K562 (cell line): Measurements from ENCODE around the gene TEX22. TPM values are rescaled to one million over a fixed set of nuclear protein-coding genes. Genes with fewer than 3 reads are reported as not detected.

Experiments
- ATAC-seq: fragments of 200-7000 bp; cut with Tn5 transposase; 3 replicates; pipeline ENCODE4 v1.9.1; 2020; ENCODE audit warnings: moderate library complexity
- BruUV-seq: library from RNA; stranded (reverse); fragments of 400-500 nt; replicated peaks from 2 replicates; lab custom pipeline; 2021; lab: Mats Ljungman, UMichigan
- CTCF ChIA-PET: fragments of 300-600 bp; formaldehyde crosslinking; extraction: SDS; loops from one replicate; lab custom pipeline; 2021; ENCODE audit warnings: low intra/inter-chr PET ratio; lab: Yijun Ruan, JAX
- POLR2A ChIA-PET: fragments of 300-600, 350-650 bp; sonication (Branson Sonifier 250); formaldehyde crosslinking; extraction: SDS; loops from one replicate; lab custom pipeline; 2021; ENCODE audit warnings: antibody characterized with exemption, inconsistent platforms; lab: Yijun Ruan, JAX
- DNase-seq, 4 experiments: peaks; one replicate each; pipeline versions ENCODE4 v3.0.0 to v3.0.0-alpha.2; 2011 to 2018; ENCODE audit warnings: low spot score in 3 of 4, mixed read lengths in 3 of 4; ENCODE audit errors: extremely low read depth in 1 of 4
- FAIRE-seq: peaks from 2 replicates; lab custom pipeline; 2011; peaks lifted over from hg19 to GRCh38; lab: Jason Lieb, UNC
- H2AFZ ChIP-seq: 2 replicates; pipeline ENCODE4 v1.6.0; 2011; ENCODE audit warnings: low read depth, low read length, control low read depth, inconsistent platforms
- H3K27ac ChIP-seq: fragments of 200-600 bp; 3 replicates; pipeline ENCODE4 v1.8.0; 2011; ENCODE audit warnings: low read depth, mild to moderate bottlenecking, control low read depth, inconsistent platforms, low read length, moderate library complexity, mixed read lengths; ENCODE audit errors: extremely low read depth
- H3K27me3 ChIP-seq, 2 experiments: fragments of 300-600 bp in 1 of 2; 2 replicates in 1 of 2; 3 replicates in 1 of 2; pipeline versions ENCODE4 v1.6.0 to v1.8.0; 2011; ENCODE audit warnings: inconsistent platforms in 2 of 2, low read length in 2 of 2, mild to moderate bottlenecking in 1 of 2, mixed read lengths in 1 of 2, moderate library complexity in 1 of 2; ENCODE audit not compliant: control insufficient read depth in 2 of 2, insufficient read depth in 2 of 2
- H3K36me3 ChIP-seq: fragments of 300-600 bp; 3 replicates; pipeline ENCODE4 v1.8.0; 2011; ENCODE audit warnings: mild to moderate bottlenecking, low read length, inconsistent platforms; ENCODE audit not compliant: control insufficient read depth, insufficient read depth
- H3K4me1 ChIP-seq, 2 experiments: fragments of 200-600 bp in 1 of 2; replicated peaks in 1 of 2; 2 replicates in 1 of 2; 3 replicates in 1 of 2; pipeline versions ENCODE4 v1.5.1 to v1.8.0; 2011; ENCODE audit warnings: inconsistent platforms in 2 of 2, low read length in 2 of 2, mild to moderate bottlenecking in 1 of 2, mixed read lengths in 1 of 2, moderate library complexity in 1 of 2; ENCODE audit not compliant: control insufficient read depth in 2 of 2, insufficient read depth in 2 of 2
- H3K4me2 ChIP-seq: 2 replicates; pipeline ENCODE4 v1.6.1; 2011; ENCODE audit warnings: low read length, control low read depth, inconsistent platforms, mixed read lengths; ENCODE audit not compliant: insufficient read depth
- H3K4me3 ChIP-seq: fragments of 200-600 bp; sonication (generic), shearing (Covaris generic); 2 replicates; pipeline ENCODE4 v1.5.1; 2016; ENCODE audit warnings: control low read depth, inconsistent platforms
- H3K79me2 ChIP-seq: fragments of 200-600 bp; 3 replicates; pipeline ENCODE4 v1.8.0; 2011; ENCODE audit warnings: low read length, inconsistent platforms; ENCODE audit not compliant: control insufficient read depth, insufficient read depth
- H3K9ac ChIP-seq, 2 experiments: 2 replicates each; pipeline versions ENCODE4 v1.6.0 to v1.6.1; 2011; ENCODE audit warnings: low read depth in 2 of 2, low read length in 2 of 2, control low read depth in 1 of 2, inconsistent platforms in 1 of 2, mild to moderate bottlenecking in 1 of 2, mixed read lengths in 1 of 2; ENCODE audit not compliant: insufficient read depth in 1 of 2
- H3K9me1 ChIP-seq: one replicate; pipeline ENCODE4 v1.6.0; 2011; ENCODE audit warnings: inconsistent platforms, mild to moderate bottlenecking, low read length, moderate library complexity; ENCODE audit not compliant: control insufficient read depth, insufficient read depth
- H3K9me3 ChIP-seq: replicated peaks from 2 replicates; pipeline ENCODE4 v1.5.1; 2011; ENCODE audit warnings: low read depth, low read length, inconsistent platforms; ENCODE audit not compliant: control insufficient read depth, insufficient read depth
- H4K20me1 ChIP-seq: replicated peaks from 2 replicates; pipeline ENCODE4 v1.6.1; 2011; ENCODE audit warnings: low read length, inconsistent platforms, mixed read lengths; ENCODE audit not compliant: control insufficient read depth, insufficient read depth
- BCLAF1 ChIP-seq, 2 experiments: fragments of 450-650 bp in 1 of 2; IDR thresholded peaks; 2 replicates each; pipeline ENCODE4 v1.6.1; 2011 to 2017; ENCODE audit warnings: low read depth in 2 of 2, antibody characterized with exemption in 1 of 2, borderline replicate concordance in 1 of 2, low read length in 1 of 2, mild to moderate bottlenecking in 1 of 2, mixed read lengths in 1 of 2; ENCODE audit not compliant: control insufficient read depth in 1 of 2
- BDP1 ChIP-seq: IDR thresholded peaks from 3 replicates; pipeline ENCODE4 v1.6.1; 2011; ENCODE audit not compliant: insufficient read length, insufficient read depth
- E2F8 ChIP-seq: fragments of 450-650 bp; IDR thresholded peaks from 2 replicates; pipeline ENCODE4 v1.7.1; 2018; ENCODE audit warnings: mild to moderate bottlenecking, low read depth; ENCODE audit not compliant: partially characterized antibody
- GMEB1 ChIP-seq: fragments of 250-450 bp; sonication (Bioruptor Pico); IDR thresholded peaks from 2 replicates; pipeline ENCODE4 v1.4.0; 2020; ENCODE audit warnings: mild to moderate bottlenecking
- GTF2E2 ChIP-seq: fragments of 200-800 bp; sonication (Bioruptor generic); IDR thresholded peaks from 2 replicates; pipeline ENCODE4 v1.6.1; 2016; ENCODE audit warnings: missing genetic modification characterization, missing compliant biosample characterization
- MBD2 ChIP-seq: sonication (generic); IDR thresholded peaks from 2 replicates; pipeline ENCODE4 v1.6.1; 2016; ENCODE audit warnings: low read depth, borderline replicate concordance
- PML ChIP-seq: IDR thresholded peaks from 2 replicates; pipeline ENCODE4 v1.6.1; 2012; ENCODE audit warnings: low read length, inconsistent platforms
- ZC3H4 ChIP-seq: sonication (generic); formaldehyde crosslinking; IDR thresholded peaks from 2 replicates; pipeline ENCODE4 v1.9.0; 2021; ENCODE audit warnings: missing genetic modification reagents, borderline replicate concordance
- ZFPM2 ChIP-seq: fragments of 250-450 bp; sonication (Bioruptor Pico); IDR thresholded peaks from 2 replicates; pipeline ENCODE4 v1.5.1; 2022; ENCODE audit warnings: mild to moderate bottlenecking
- WGBS: fragments of 100-300 bp; shearing (Covaris generic); methylation state at CpG from one replicate; pipeline ENCODE4 v1.1.6; 2016; ENCODE audit warnings: low coverage, mixed read lengths; ENCODE audit not compliant: insufficient coverage; ENCODE audit errors: missing lambda C conversion rate; 5-methylcytosine and 5-hydroxymethylcytosine counted together
- in situ Hi-C: fragments of 300-500 bp; cut with MboI; formaldehyde crosslinking; loops from 4 replicates; pipeline ENCODE4 v1.15.0; 2018; ENCODE audit warnings: inconsistent platforms, mixed read lengths
- intact Hi-C: fragments of 100-400 bp; cut with micrococcal nuclease; formaldehyde crosslinking; loops from 2 replicates; pipeline ENCODE4 v1.14.2; 2022
- polyA plus RNA-seq, 8 experiments: library from polyadenylated mRNA; depleted of rRNA in 4 of 8; stranded (reverse) in 5 of 8; unstranded in 3 of 8; fragments of >200 nt; fragmentation: Nextera tagmentation in 2 of 8; fragmentation: Illumina TruSeq in 1 of 8; extraction: Ambion mirVana in 2 of 8; extraction: Trizol in 1 of 8; gene quantifications; 2 replicates each; pipeline versions ENCODE4 v1.2.1 to v1.2.3, GENCODE V29; 2011 to 2014; ENCODE audit warnings: inconsistent platforms in 1 of 8, missing spikeins in 1 of 8
- total RNA-seq, 7 experiments: library from RNA; depleted of rRNA in 6 of 7; stranded (reverse); fragments of >200 nt in 6 of 7; fragmentation: Illumina TruSeq in 2 of 7; extraction: Trizol in 2 of 7; gene quantifications; 2 replicates each; pipeline versions ENCODE4 v1.2.1 to v1.2.3, GENCODE V29; 2011 to 2021; ENCODE audit warnings: low replicate concordance in 1 of 7
- TF ChIP-seq, protein P1 (sequence below): fragments of 450-650 bp; conservative IDR thresholded peaks from 2 replicates; pipeline ENCODE4 v1.6.1; 2016; ENCODE audit warnings: missing genetic modification characterization, low read depth, mild to moderate bottlenecking, missing compliant biosample characterization, moderate library complexity
- TF ChIP-seq, protein P2 (sequence below): fragments of 250-450 bp; sonication (Bioruptor Pico); IDR thresholded peaks from 2 replicates; pipeline ENCODE4 v1.8.0; 2021; ENCODE audit warnings: borderline replicate concordance, mild to moderate bottlenecking, moderate library complexity; ENCODE audit not compliant: poor library complexity, severe bottlenecking

TEX22 gene
- total and polyA plus RNA-seq, 9 of the 15 experiments (the other 6 are each of a cell fraction or from before 2014, with no cell fraction given) = 0.04 to 1.7 (median 0.23) TPM; not detected in 2

DNA sequence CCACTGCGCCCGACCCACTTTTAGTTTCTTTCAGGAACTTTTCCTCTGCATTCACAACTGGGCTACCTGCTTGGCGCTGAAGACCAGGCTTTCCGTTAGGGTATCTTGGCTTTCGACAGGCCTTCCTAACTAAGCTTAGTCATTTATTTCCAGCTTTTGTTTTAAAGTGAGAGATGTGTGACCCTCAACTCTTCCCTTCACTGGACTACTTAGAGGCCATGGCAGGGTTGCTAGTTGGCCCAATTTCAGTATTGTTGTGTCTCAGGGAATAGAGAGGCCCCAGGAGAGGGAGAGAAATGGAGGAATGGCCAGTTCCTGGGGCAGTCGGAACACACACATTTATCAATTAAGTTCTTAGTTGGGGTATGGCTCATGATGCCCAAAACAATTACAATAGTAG lies 31.7 kb downstream of the TEX22 start (continued):
- TF ChIP-seq ZC3H4 (no peak), E2F8 (no peak), MBD2 (no peak)

DNA sequence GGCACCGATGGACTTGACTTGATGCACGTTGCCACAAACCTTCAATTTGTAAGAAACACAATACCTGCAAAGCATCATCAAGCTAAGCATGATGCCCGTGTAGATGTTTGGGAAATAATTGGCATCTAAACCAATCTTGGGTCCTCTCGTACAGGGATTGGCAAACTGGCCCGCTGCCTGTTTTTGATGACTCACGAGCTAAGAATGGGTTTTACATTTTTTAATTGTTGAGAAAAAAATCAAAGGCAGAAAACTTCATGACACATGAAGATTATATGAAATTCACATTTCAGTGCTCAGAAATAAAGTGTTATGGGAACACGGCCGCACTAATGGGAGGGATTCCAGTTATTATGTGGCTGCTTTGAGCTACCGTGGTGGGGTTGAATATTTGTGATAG lies 32.2 kb downstream of the TEX22 start:
- 84% methylated on average over 9 of the region's 9 CpGs for WGBS
- DNase-seq (no peak), ATAC-seq (no peak), FAIRE-seq (no peak)
- no peaks in the 10 kb centered on the region; the same call in 1 of the 2 replicates for H3K9me3 ChIP-seq
- H2AFZ ChIP-seq = no peak overlapping the region
- ChIA-PET CTCF (no interaction called here), POLR2A (interaction anchor here (0.6 to 1.0 kb wide), 3 partner anchors 10 to 18 kb away, joined by 3 read pairs; no protein-coding TSS in a partner anchor)
- H3K4me2 ChIP-seq = no peak overlapping the region
- no peak overlapping the region; a peak in 1 of 4 replicates for H3K9ac ChIP-seq
- H3K27me3 ChIP-seq = no peaks in the 10 kb centered on the region
- H3K79me2 ChIP-seq = peaks cover 82% of the 10 kb centered on the region
- in situ Hi-C loops (no loop called here), intact Hi-C loops (no loop called here)
- no TSS peak for BruUV-seq
- H3K4me3 ChIP-seq = no peak overlapping the region
- peaks cover 0 to 16% of the 10 kb centered on the region in 2 experiments; a peak in 2 of 5 replicates for H3K4me1 ChIP-seq
- H3K9me1 ChIP-seq = no peaks in the 10 kb centered on the region
- H4K20me1 ChIP-seq = no peaks in the 10 kb centered on the region
- no peak overlapping the region for H3K27ac ChIP-seq
- peaks cover 40% of the 10 kb centered on the region; the same call in 2 of the 3 replicates for H3K36me3 ChIP-seq
- TF ChIP-seq, protein P1, sequence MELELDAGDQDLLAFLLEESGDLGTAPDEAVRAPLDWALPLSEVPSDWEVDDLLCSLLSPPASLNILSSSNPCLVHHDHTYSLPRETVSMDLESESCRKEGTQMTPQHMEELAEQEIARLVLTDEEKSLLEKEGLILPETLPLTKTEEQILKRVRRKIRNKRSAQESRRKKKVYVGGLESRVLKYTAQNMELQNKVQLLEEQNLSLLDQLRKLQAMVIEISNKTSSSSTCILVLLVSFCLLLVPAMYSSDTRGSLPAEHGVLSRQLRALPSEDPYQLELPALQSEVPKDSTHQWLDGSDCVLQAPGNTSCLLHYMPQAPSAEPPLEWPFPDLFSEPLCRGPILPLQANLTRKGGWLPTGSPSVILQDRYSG (tag) = no peak
- TF ChIP-seq ZFPM2 (CRISPR knock-in tag) = no peak
- TF ChIP-seq, protein P2, sequence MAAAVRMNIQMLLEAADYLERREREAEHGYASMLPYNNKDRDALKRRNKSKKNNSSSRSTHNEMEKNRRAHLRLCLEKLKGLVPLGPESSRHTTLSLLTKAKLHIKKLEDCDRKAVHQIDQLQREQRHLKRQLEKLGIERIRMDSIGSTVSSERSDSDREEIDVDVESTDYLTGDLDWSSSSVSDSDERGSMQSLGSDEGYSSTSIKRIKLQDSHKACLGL (CRISPR knock-in tag) = no peak
- TF ChIP-seq PML = no peak
- no peak for TF ChIP-seq BCLAF1 (IDR thresholded peaks at IDR 0.05; ENCODE audit: borderline replicate concordance in 1 of 2, control insufficient read depth in 1 of 2, low read depth in 2 of 2, low read length in 1 of 2)
- TF ChIP-seq BDP1 = no peak
- TF ChIP-seq GTF2E2 (tag) = no peak
- TF ChIP-seq GMEB1 (CRISPR knock-in tag) = no peak
